OCI-LY3 (cell line): ENCODE results near the gene COL12A1.

ENCODE experiments used
- EZH2phosphoT487 ChIP-seq: fragments of 200-600 bp; shearing (Covaris generic); IDR thresholded peaks from 2 replicates; pipeline ENCODE4 v1.6.1; 2018; ENCODE audit warnings: antibody characterized with exemption, mixed run types, low read depth
- TF ChIP-seq, protein P1 (sequence below): fragments of 200-600, 300-600 bp; sonication (generic); IDR thresholded peaks from 2 replicates; pipeline ENCODE4 v1.5.1; 2014; ENCODE audit warnings: antibody characterized with exemption, low read length, low read depth

DNA sequence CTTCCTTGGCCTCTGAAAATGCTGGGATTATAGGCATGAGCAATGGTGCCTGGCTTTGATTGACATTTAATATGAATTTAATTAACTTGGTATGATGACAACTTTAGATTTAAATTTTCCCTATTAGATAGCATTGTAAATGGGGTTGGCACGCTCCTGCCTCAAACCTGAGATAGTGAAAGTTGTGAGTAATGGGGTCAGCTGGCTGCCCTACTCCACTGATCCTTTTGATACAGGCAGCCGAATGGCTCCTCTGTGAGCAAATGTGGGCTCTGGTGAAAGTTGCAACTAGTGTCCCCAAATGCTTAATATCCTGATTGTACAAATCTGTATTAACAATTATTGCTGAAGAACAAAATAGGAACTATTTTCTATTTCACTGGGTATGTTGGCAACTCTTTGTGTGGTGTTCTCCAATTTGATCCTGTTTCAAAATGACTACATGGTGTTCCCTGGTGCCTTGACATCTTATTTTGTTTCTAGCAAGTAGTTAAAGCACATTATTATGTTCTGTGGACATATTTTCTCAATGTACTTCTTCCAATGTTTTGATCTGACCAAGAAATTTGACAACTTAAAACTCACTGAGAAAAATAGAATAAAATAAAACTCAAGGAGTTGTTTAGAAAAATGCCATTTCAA, 97.4 kb downstream of the COL12A1 start:
- TF ChIP-seq, protein P1, sequence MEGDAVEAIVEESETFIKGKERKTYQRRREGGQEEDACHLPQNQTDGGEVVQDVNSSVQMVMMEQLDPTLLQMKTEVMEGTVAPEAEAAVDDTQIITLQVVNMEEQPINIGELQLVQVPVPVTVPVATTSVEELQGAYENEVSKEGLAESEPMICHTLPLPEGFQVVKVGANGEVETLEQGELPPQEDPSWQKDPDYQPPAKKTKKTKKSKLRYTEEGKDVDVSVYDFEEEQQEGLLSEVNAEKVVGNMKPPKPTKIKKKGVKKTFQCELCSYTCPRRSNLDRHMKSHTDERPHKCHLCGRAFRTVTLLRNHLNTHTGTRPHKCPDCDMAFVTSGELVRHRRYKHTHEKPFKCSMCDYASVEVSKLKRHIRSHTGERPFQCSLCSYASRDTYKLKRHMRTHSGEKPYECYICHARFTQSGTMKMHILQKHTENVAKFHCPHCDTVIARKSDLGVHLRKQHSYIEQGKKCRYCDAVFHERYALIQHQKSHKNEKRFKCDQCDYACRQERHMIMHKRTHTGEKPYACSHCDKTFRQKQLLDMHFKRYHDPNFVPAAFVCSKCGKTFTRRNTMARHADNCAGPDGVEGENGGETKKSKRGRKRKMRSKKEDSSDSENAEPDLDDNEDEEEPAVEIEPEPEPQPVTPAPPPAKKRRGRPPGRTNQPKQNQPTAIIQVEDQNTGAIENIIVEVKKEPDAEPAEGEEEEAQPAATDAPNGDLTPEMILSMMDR = no peak
- no peak for TF ChIP-seq EZH2phosphoT487
